CD14-positive monocyte (primary cell): ENCODE results near the gene KYAT1. TPM values are rescaled to one million over a fixed set of nuclear protein-coding genes. Genes with fewer than 3 reads are reported as not detected.
A peak's percentile ranks its signal among the peaks of the same experiment; 100 is the strongest.

Experiments
- DNase-seq, 3 donors: peaks; one replicate each; pipeline ENCODE4 v3.0.0-alpha.2; 2011 to 2022
- H2AFZ ChIP-seq: 2 replicates; pipeline ENCODE4 v1.6.0; 2012; ENCODE audit warnings: mild to moderate bottlenecking, low read depth, low read length, inconsistent platforms; ENCODE audit not compliant: insufficient read depth, poor library complexity, severe bottlenecking
- H3K27ac ChIP-seq, 2 donors: 1 replicate in 1 of 2; 2 replicates in 1 of 2; pipeline ENCODE4 v1.5.1; 2012 to 2013; ENCODE audit warnings: low read length in 2 of 2, control low read depth in 1 of 2, inconsistent platforms in 1 of 2, low read depth in 1 of 2, mild to moderate bottlenecking in 1 of 2
- H3K27me3 ChIP-seq, 2 donors: one replicate each; pipeline versions ENCODE4 v1.6.0 to v1.6.1; 2011 to 2013; ENCODE audit warnings: low read length in 2 of 2; ENCODE audit not compliant: control insufficient read depth in 2 of 2, insufficient read depth in 2 of 2
- H3K36me3 ChIP-seq, 2 donors: replicated peaks in 1 of 2; 1 replicate in 1 of 2; 2 replicates in 1 of 2; pipeline versions ENCODE4 v1.5.1 to v1.6.1; 2012 to 2013; ENCODE audit warnings: low read length in 2 of 2, control low read depth in 1 of 2, inconsistent platforms in 1 of 2, mild to moderate bottlenecking in 1 of 2; ENCODE audit not compliant: insufficient read depth in 2 of 2, control insufficient read depth in 1 of 2
- H3K4me1 ChIP-seq, 2 donors: 1 replicate in 1 of 2; 2 replicates in 1 of 2; pipeline versions ENCODE4 v1.5.1 to v1.6.1; 2012 to 2013; ENCODE audit warnings: low read length in 2 of 2, control low read depth in 1 of 2, inconsistent platforms in 1 of 2, mild to moderate bottlenecking in 1 of 2, moderate library complexity in 1 of 2; ENCODE audit not compliant: insufficient read depth in 2 of 2, control insufficient read depth in 1 of 2
- H3K4me2 ChIP-seq: replicated peaks from 2 replicates; pipeline ENCODE3; 2012; ENCODE audit warnings: low read length, moderate library complexity, mild to moderate bottlenecking; ENCODE audit not compliant: poor library complexity, severe bottlenecking; ENCODE audit errors: extremely low read depth
- H3K4me3 ChIP-seq, 3 experiments: fragments of 200-600 bp in 1 of 3; sonication (generic) in 1 of 3; replicated peaks in 1 of 3; 1 replicate in 2 of 3; 2 replicates in 1 of 3; pipeline ENCODE4 v1.5.1; 2011 to 2013; ENCODE audit warnings: low read length in 3 of 3, mild to moderate bottlenecking in 3 of 3, control low read depth in 2 of 3, low read depth in 2 of 3, inconsistent platforms in 1 of 3, moderate library complexity in 1 of 3
- H3K79me2 ChIP-seq: 2 replicates; pipeline ENCODE4 v1.6.0; 2012; ENCODE audit warnings: mild to moderate bottlenecking, control low read depth, inconsistent platforms, low read length, moderate library complexity; ENCODE audit not compliant: insufficient read depth
- H3K9ac ChIP-seq: 2 replicates; pipeline ENCODE4 v1.6.0; 2017; ENCODE audit warnings: low read length, mild to moderate bottlenecking; ENCODE audit not compliant: insufficient read depth, poor library complexity, severe bottlenecking
- H3K9me3 ChIP-seq, 2 donors: replicated peaks in 1 of 2; 1 replicate in 1 of 2; 2 replicates in 1 of 2; pipeline versions ENCODE4 v1.5.1 to v1.6.1; 2012 to 2013; ENCODE audit warnings: low read length in 2 of 2, control low read depth in 1 of 2; ENCODE audit not compliant: control insufficient read depth in 1 of 2, insufficient read depth in 1 of 2
- H4K20me1 ChIP-seq: 2 replicates; pipeline ENCODE4 v1.6.0; 2012; ENCODE audit warnings: mild to moderate bottlenecking, low read length, control low read depth, moderate library complexity; ENCODE audit not compliant: insufficient read depth
- H3K27ac Mint-ChIP-seq, 7 donors: one replicate each; pipeline ENCODE4 v1.8.0; 2020; ENCODE audit warnings: mild to moderate bottlenecking in 7 of 7, mixed read lengths in 7 of 7, moderate library complexity in 6 of 7, inconsistent platforms in 2 of 7
- H3K27me3 Mint-ChIP-seq, 3 donors: one replicate each; pipeline ENCODE4 v1.8.0; 2021 to 2022; ENCODE audit warnings: low read depth in 3 of 3, mild to moderate bottlenecking in 3 of 3, mixed read lengths in 3 of 3, moderate library complexity in 3 of 3, inconsistent platforms in 1 of 3
- H3K36me3 Mint-ChIP-seq, 2 donors: one replicate each; pipeline ENCODE4 v1.8.0; 2020; ENCODE audit warnings: mixed read lengths in 2 of 2, inconsistent platforms in 1 of 2, mild to moderate bottlenecking in 1 of 2
- H3K4me1 Mint-ChIP-seq: one replicate; pipeline ENCODE4 v1.8.0; 2020; ENCODE audit warnings: mild to moderate bottlenecking, mixed read lengths
- H3K4me3 Mint-ChIP-seq, 2 donors: one replicate each; pipeline ENCODE4 v1.8.0; 2020; ENCODE audit warnings: mild to moderate bottlenecking in 2 of 2, mixed read lengths in 2 of 2, moderate library complexity in 1 of 2
- H3K9me3 Mint-ChIP-seq, 7 donors: one replicate each; pipeline ENCODE4 v1.8.0; 2020 to 2022; ENCODE audit warnings: mixed read lengths in 7 of 7, mild to moderate bottlenecking in 6 of 7, moderate library complexity in 6 of 7, inconsistent platforms in 2 of 7
- CTCF ChIP-seq: fragments of 200-600 bp; IDR thresholded peaks from one replicate; pipeline ENCODE4 v1.8.0; 2022; ENCODE audit warnings: antibody characterized with exemption, mild to moderate bottlenecking
- WGBS: methylation state at CpG from one replicate; pipeline ENCODE4 v1.1.5; 2013; ENCODE audit warnings: missing lambda C conversion rate; ENCODE audit not compliant: insufficient coverage; 5-methylcytosine and 5-hydroxymethylcytosine counted together
- intact Hi-C, 2 donors: fragments of 100-400 bp; cut with micrococcal nuclease; formaldehyde crosslinking; loops; one replicate each; pipeline versions ENCODE4 v1.15.0 to v1.15.1; 2023
- polyA plus RNA-seq, 3 donors: library from polyadenylated mRNA; depleted of rRNA in 1 of 3; unstranded in 2 of 3; stranded (reverse) in 1 of 3; fragments of 300-500 nt in 2 of 3; fragments of >200 nt in 1 of 3; fragmentation: Illumina TruSeq in 2 of 3; gene quantifications; 1 replicate in 2 of 3; 2 replicates in 1 of 3; pipeline ENCODE4 v1.2.3, GENCODE V29; 2012 to 2021

KYAT1 gene
- polyA plus RNA-seq, 3 donors, result 2.4 to 4.5 (median 3.6) TPM

GRCh38 chr9:128920381-128921058 is 38.8 kb upstream of the KYAT1 start, which contains the start of gene PHYHD1:
Gene PHYHD1 (plus strand): TSS chr9:128920982. CDS start chr9:128922324, 1,342 bp downstream.
- H3K9me3 Mint-ChIP-seq, result no peaks in the 10 kb centered on the region
- Histone ChIP-seq H2AFZ (no peak within 1 kb of the TSS), H3K4me2 (no peak within 1 kb of the TSS), H3K27ac (no peak within 1 kb of the TSS), H3K27me3 (no peaks in the 10 kb centered on the region), H3K9ac (no peak within 1 kb of the TSS), H3K4me3 (no peak within 1 kb of the TSS), H4K20me1 (no peaks in the 10 kb centered on the region), H3K4me1 (peaks cover 6 to 10% of the 10 kb centered on the region in 2 donors), H3K79me2 (no peaks in the 10 kb centered on the region), H3K9me3 (no peaks in the 10 kb centered on the region), H3K36me3 (peaks cover 23 to 26% of the 10 kb centered on the region in 2 donors)
- H3K27ac Mint-ChIP-seq, result peak within 1 kb of the TSS in 1 of 7 donors; percentile 81
- 82% methylated on average over 12 of the region's 13 CpGs for WGBS
- intact Hi-C loops, result loop anchor here in 1 of 2 donors (10.0 kb wide), 1 partner anchor 276 kb away; no protein-coding TSS in a partner anchor
- peaks cover 1 to 4% (median 3%) of the 10 kb centered on the region in 3 donors for H3K27me3 Mint-ChIP-seq
- H3K36me3 Mint-ChIP-seq, result peaks cover 29 to 30% of the 10 kb centered on the region in 2 donors
- peaks cover 10% of the 10 kb centered on the region for H3K4me1 Mint-ChIP-seq
- H3K4me3 Mint-ChIP-seq, result peak within 1 kb of the TSS; percentile 45 to 81
- no peak for TF ChIP-seq CTCF
- DNase-seq, result no peak

GRCh38 chr9:128919402-128920089 is 37.8 kb upstream of the KYAT1 start:
- Histone ChIP-seq H3K79me2 (no peaks in the 10 kb centered on the region), H3K4me2 (no peak overlapping the region), H3K9ac (no peak overlapping the region), H2AFZ (no peak overlapping the region), H3K4me3 (no peak overlapping the region), H3K4me1 (peaks cover 6 to 10% of the 10 kb centered on the region in 2 donors), H3K9me3 (no peaks in the 10 kb centered on the region), H3K27ac (no peak overlapping the region), H3K36me3 (peaks cover 26 to 35% of the 10 kb centered on the region in 2 donors), H3K27me3 (no peaks in the 10 kb centered on the region), H4K20me1 (peaks cover 5% of the 10 kb centered on the region)
- Mint-ChIP-seq H3K9me3 (no peaks in the 10 kb centered on the region), H3K27me3 (peaks cover 1 to 3% (median 2%) of the 10 kb centered on the region in 3 donors), H3K4me1 (peaks cover 10% of the 10 kb centered on the region), H3K27ac (no peak overlapping the region), H3K4me3 (no peak overlapping the region), H3K36me3 (peaks cover 32 to 33% of the 10 kb centered on the region in 2 donors)
- intact Hi-C loops, result loop anchor here in 1 of 2 donors (10.0 kb wide), 1 partner anchor 275 kb away; no protein-coding TSS in a partner anchor
- 100% methylated on average over 4 of the region's 14 CpGs for WGBS
- TF ChIP-seq CTCF, result no peak
- no peak for DNase-seq
